GM19467 (cell line): ENCODE measurements around the gene MICALL1.
"Not testable (repeated sequence)": the region's sequence is repeated elsewhere in the genome, so short reads cannot be mapped to it uniquely, and the experiment has no call there.

ENCODE experiments used
- ATAC-seq: cut with Tn5 transposase; IDR thresholded peaks from one replicate; pipeline ENCODE4 v1.9.1; 2021; ENCODE audit warnings: mild to moderate bottlenecking, moderate library complexity; ENCODE audit not compliant: unreplicated experiment

Gene MICALL1

GRCh38 chr22:37955825-37956397 lies 49.8 kb downstream of the MICALL1 start:
- ATAC-seq: not testable (repeated sequence)

- ATAC-seq: no peak
Measured at GRCh38 chr22:37957232-37957631, 51.1 kb downstream of the MICALL1 start.

DNA sequence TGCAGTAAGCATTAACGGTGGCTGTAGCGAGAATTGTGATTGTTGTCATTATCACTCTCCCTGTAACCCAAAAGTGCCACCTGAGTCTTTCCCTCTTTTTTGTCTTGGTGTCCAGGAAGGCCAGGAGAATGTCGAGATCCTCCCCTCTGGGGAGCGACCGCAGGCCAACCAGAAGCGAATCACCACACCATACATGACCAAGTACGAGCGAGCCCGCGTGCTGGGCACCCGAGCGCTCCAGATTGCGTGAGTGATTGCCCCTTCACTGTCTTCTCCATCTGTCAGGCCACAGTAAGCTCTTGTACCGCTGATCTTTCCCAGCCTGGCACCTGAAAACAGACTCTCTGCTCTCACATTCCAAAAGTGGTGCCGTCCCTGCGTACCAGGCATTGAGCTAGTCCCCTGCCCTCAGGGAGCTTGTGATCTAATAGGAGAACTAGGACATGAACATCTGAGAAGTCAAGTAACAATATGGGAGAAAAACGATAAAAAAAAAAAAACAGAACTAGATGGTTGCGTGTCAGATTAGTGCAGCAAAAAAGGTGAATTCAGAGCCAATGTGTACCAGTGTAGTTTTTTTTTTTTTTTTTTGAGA lies 53.2 kb downstream of the MICALL1 start:
- ATAC-seq: no peak

DNA sequence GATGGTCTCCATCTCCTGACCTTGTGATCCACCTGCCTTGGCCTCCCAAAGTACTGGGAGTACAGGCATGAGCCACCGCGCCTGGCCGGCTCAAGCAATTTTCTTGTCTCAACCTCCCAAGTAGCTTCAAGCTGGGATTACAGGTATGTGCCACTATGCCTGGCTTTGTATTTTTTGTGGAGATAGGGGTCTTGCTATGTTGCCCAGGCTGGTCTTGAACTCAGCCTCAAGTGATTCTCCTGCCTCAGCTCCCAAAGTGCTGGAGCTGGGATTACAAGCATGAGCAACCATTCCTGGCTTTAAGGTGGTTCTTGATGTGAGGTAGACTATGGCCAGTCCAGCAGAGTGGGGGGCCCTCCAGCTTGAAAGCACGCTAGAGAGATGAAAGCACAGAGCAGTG lies 55.0 kb downstream of the MICALL1 start:
- no peak for ATAC-seq

GRCh38 chr22:37965940-37966664 lies 60.0 kb downstream of the MICALL1 start:
- no peak for ATAC-seq

DNA sequence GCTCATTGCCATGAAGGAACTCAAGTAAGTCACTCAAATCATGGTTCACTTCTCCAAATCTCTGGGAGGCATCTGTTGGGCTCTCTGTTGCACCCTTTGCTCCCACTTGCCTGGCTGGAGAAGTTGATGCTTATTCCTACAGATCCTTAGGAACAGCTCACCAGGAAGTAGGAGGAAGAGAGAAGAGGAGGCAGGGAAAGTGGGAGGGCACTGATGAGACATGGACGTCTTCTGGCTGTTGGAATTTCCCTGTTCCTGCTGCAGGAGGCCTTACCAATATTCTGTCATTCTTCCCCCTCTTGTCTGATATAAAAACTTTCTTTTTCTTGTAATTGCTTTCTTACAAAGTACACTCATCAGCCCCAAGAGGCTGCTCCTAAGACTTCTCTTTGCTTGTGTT lies 61.0 kb downstream of the MICALL1 start:
- no peak for ATAC-seq

- ATAC-seq: no peak
Measured at GRCh38 chr22:37967637-37968451, 61.7 kb downstream of the MICALL1 start.

DNA sequence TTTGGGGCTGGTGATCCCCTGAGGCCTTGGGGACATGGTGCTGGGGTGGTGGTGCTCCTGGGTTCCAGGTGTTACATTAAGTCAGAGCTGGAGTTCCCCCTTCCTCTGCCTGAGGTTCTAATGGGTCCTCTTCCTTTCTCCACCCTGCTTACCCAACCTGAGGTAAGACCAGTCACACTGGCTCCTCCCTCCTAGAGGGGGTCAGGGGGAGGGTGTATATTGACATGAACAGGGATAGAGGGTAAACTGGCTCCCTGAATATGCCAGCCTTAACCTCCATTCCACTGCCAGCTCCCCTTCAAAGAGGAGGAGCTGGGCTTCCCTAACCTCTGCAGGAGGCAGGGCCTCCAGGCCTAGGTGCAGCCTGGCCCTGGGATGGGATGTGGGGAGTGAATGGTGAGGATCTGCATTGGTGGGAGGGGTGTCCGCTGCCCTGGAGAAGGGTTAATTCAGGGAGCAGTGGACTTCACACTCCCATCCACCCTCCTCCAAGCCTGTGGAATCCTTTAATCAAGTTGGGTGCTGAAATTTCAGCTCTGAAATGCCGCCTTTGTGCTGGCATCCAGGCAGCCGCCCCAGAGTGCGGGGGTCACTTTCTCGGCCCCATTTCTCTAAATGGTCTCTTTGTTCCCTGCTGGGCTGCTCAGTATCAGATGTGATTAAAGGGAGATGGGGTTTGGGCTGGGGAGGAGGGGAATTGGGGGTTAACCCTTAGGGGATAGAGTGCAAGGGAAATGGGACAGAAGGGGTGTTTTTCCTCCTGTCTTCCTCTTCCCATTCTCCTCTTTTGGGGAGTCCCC lies 62.6 kb downstream of the MICALL1 start:
- no peak for ATAC-seq

DNA sequence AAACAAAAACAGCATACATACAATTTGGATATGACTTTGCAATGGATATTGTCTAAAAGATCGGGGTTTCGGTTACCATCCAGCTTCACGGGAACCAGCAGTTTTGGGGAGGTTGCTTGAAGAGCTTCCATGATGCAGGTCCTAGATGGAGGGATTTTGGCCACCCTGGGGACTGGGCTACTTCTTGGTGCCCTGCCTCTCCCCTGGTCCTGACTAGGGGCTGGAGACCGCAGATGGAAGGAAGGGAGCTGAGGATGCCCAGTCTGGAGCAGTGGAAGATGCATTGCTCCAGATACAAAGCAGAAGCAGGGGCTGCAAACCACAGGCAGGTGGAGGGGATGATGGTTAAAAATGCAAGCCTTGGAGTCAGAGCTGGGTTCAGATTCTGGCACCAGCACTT lies 64.8 kb downstream of the MICALL1 start:
- ATAC-seq: no peak

DNA sequence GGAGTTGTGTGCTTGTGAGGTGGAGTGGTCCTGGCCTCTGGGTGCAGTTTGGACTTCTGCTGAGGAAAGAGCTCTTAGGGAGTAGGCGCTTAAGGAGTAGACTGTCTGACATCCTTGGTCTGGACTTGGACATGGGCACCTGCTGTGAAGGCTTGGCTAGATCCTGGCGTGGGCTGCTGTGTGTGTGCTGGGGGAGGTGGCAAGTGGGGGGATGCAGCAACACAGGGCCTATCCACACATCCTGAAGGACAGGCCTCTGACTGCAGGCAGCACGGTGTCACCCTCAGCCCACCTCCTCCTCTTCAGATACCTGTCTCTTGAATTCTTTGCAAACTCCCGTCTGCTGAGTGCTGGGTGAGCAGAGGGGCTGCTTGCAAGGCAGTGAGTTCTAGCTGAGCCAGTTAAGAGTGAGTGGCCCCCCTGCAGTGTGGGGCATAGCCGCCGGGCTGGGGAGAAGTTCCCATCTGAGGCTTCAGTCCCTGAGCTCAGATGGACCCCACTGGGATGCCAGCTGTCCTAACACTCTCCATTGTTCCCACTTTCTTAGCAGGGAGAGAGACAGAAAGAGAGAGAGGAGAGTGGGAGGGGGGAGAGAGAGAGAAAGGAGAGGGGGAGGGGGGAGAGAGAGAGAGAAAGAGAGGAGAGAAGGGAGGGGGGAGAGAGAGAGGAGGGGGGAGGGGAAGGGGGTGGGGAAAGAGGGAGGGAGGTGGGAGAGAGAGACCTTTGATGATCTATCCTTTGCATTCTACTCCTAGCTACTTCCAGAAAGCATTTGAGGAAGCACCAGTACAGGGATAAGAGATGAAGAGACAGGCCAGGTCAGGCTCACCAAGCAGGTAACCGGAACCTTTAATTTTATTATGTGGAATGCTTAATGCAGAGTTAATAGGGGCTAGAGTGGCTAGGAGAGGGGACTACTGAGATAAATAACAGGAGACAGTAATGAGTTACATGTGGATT lies 65.7 kb downstream of the MICALL1 start:
- no peak for ATAC-seq

DNA sequence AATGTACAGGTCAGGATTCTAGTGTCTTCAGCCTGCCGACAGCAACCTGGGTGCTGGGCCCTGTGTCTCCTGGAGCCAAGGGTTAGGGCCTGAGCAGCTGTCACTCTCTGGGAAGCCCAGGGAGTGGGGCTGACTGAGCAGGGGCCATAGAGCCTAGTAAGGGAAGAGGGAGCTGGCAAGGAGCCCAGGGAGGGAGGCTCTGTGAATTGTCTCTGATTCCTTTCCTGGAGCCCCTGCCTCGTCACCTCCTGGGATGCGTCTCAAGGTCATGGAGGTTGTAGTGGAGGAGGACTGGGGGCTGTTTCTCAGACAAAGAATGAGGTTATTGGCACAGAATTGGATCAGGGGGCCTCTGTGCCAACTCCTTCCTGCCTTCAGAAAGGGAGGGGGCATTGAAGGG lies 66.4 kb downstream of the MICALL1 start:
- no peak for ATAC-seq

DNA sequence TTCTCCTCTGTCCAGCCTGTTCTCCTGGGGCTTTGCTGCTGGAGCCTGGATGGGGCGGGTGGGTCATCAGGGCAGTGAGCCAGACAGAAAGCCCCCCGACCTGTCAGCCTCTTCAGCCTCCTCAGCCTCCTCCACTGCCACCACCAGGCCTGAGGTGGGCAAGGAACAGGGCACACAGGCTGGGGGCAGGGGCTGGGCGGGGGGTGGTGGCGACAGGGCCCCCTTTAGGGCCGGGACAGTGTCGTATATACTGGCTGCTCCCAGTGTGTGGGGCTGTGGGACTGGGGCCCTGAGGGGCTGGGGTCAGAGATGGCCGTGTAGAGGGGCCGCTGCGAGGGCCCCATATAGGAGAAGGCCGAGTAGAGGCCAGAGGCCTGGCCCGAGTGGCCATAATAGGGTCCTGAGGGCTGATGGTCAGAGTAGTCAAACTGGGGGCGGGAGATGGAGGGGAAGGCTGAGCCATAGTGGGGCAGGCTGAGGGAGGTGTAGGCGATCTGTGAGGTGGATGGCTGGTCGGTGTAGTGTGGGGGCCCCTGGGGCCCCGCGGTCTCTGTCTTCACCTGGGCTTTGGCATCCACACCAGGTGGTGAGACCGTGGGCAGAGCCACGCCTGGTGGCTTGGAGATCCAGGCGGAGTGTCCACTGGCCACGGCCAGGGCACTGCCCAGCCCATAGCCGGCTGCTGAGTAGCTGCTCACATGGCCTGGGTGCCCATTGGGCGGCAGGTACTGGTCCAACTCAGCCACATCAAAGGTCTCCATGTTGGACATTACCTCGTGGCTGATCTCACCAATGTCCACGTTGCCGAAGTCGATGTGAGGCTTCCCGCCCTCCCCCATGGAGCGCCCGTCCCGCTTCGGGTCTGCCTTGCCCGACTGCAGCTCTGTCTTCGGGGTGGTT lies 67.4 kb downstream of the MICALL1 start:
- no peak for ATAC-seq

DNA sequence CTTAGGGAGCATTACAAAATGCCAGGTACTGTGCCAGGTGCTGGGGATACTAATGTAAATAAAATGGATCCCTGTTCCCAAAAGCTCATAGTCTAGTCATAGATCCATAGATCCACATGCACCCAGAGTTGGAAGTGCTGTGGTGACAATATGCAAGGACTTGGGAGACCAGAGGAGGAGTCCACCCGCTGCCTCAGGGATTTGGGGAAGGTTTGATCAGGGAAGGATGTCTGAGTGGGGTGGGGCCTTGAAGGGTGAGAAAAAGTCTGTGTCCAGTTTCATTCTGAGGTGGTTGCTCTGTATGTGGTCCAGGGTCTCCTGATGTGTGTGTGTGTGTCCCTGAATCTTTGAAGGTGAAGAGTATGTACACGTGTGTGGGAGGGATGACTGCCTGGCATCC lies 69.1 kb downstream of the MICALL1 start:
- no peak for ATAC-seq

DNA sequence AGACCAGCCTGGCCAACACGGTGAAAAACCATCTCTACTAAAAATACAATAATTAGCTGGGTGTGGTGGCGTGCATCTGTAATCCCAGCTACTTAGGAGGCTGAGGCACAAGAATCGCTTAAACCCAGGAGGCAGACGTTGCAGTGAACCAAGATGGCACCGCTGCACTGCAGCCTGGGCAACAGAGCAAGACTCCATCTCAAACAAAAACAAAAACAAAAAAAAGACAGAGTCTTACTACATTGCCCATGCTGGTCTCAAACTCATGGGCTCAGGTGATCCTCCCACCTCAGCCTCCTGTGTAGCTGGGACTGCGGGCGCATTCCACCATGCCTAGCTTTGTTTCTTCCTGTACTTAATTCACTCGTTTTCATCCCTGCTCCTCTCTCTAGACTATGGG lies 69.9 kb downstream of the MICALL1 start:
- not testable (repeated sequence) for ATAC-seq

- ATAC-seq: no peak
Measured at GRCh38 chr22:37976547-37976946, 70.5 kb downstream of the MICALL1 start.

DNA sequence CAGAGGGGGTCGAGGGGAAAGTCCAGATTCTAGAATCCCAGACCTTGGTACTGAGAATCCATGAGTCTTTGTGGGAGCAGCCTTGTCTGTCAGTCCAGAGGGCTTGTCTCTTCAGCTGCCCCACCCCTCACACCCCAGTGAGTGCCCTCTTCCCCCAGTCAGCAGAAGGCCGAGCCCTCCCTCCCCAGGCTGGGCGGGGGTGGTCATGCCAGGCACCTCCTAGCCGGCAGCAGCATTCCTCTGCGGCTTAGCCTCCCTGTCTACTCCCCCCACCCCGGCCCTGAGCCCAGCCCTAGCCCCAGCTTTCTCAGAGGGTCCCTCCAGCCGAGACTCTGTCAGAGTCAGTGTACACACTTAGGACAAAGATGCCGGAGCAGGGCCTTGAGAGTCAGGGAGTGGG lies 73.7 kb downstream of the MICALL1 start:
- ATAC-seq: no peak

DNA sequence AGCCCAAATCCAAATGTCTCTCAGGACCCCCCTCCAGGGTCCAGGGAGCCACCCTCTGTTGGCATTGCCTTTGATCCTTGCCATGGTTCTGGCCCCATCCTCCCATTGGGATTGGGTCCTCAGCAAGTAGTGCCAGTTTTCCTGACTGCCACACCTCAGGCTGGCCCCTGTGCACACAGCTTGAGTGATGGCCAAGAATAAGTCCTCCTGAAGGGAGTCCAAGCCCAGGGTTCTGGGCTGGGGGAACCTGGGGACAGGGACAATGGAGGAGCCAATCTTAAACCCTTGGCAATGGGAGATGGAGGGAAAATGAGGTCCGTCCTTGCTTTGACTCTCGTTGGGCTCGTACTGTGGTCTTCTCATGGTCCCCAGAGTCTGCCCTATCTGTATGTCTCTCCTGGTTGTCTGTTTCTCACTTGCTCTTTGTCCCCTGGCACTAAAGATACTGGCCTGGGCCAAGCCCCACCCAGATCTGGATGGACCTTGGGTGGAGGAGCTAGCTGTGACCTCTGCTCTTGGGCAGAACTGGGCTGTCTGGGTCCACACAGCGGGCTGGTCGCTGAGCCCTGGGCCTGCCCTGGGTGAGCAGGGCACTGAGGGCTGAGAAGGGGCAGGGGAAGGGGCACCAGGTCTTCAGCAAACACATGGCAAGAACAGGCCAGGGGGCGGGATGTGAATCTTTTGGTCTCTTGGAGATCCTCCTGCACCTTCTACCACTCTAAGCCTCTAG lies 75.3 kb downstream of the MICALL1 start:
- no peak for ATAC-seq
